CD4-positive, alpha-beta T cell (primary cell): ENCODE data around the gene RCOR2. TPM values are rescaled to one million over a fixed set of nuclear protein-coding genes. Genes with fewer than 3 reads are reported as not detected.

ENCODE experiments used
- ATAC-seq: fragments of 200-7000 bp; cut with Tn5 transposase; one replicate; pipeline ENCODE4 v1.10.0; 2022; ENCODE audit warnings: mild to moderate bottlenecking; ENCODE audit not compliant: poor library complexity
- CTCF ChIA-PET: fragments of 350-600 bp; sonication (Branson Sonifier 250); formaldehyde crosslinking; loops from one replicate; lab custom pipeline; 2021; ENCODE audit warnings: antibody characterized with exemption, inconsistent platforms; lab: Charles Lee
- POLR2A ChIA-PET: fragments of 350-600 bp; sonication (Branson Sonifier 250); formaldehyde crosslinking; loops from one replicate; lab custom pipeline; 2021; ENCODE audit warnings: antibody characterized with exemption, inconsistent platforms; lab: Charles Lee
- DNase-seq, 14 experiments: peaks; one replicate each; pipeline ENCODE4 v3.0.0-alpha.2; 2013 to 2020; ENCODE audit warnings: mixed read lengths in 2 of 14
- H3K27ac ChIP-seq, 2 donors: one replicate each; pipeline versions ENCODE4 v1.5.1 to v1.7.0; 2013; ENCODE audit warnings: low read length in 2 of 2, low read depth in 1 of 2, mild to moderate bottlenecking in 1 of 2
- H3K27me3 ChIP-seq, 2 experiments: 1 replicate in 1 of 2; 2 replicates in 1 of 2; pipeline versions ENCODE4 v1.6.1 to v1.7.0; 2013; ENCODE audit warnings: low read length in 2 of 2, control low read depth in 1 of 2, mild to moderate bottlenecking in 1 of 2, moderate library complexity in 1 of 2; ENCODE audit not compliant: insufficient read depth in 2 of 2, control insufficient read depth in 1 of 2
- H3K36me3 ChIP-seq: one replicate; pipeline ENCODE4 v1.6.1; 2013; ENCODE audit warnings: low read length, control low read depth; ENCODE audit not compliant: insufficient read depth
- H3K4me1 ChIP-seq: one replicate; pipeline ENCODE4 v1.6.1; 2013; ENCODE audit warnings: low read length, control low read depth; ENCODE audit not compliant: insufficient read depth
- H3K4me3 ChIP-seq: one replicate; pipeline ENCODE4 v1.5.1; 2013; ENCODE audit warnings: mild to moderate bottlenecking, low read length, moderate library complexity
- H3K9me3 ChIP-seq, 2 experiments: 1 replicate in 1 of 2; 2 replicates in 1 of 2; pipeline versions ENCODE4 v1.6.1 to v1.7.0; 2013; ENCODE audit warnings: low read length in 2 of 2, mild to moderate bottlenecking in 2 of 2, control low read depth in 1 of 2, moderate library complexity in 1 of 2; ENCODE audit not compliant: control insufficient read depth in 1 of 2, insufficient read depth in 1 of 2
- H3K27ac Mint-ChIP-seq: one replicate; pipeline ENCODE4 v1.8.0; 2020; ENCODE audit warnings: mixed read lengths
- H3K27me3 Mint-ChIP-seq: one replicate; pipeline ENCODE4 v1.8.0; 2021; ENCODE audit warnings: mixed read lengths
- H3K36me3 Mint-ChIP-seq: one replicate; pipeline ENCODE4 v1.8.0; 2021; ENCODE audit warnings: low read depth, mixed read lengths
- H3K4me1 Mint-ChIP-seq: one replicate; pipeline ENCODE4 v1.8.0; 2021; ENCODE audit warnings: low read depth, mixed read lengths
- H3K4me3 Mint-ChIP-seq: one replicate; pipeline ENCODE4 v1.8.0; 2020; ENCODE audit warnings: mild to moderate bottlenecking, mixed read lengths
- H3K9me3 Mint-ChIP-seq: one replicate; pipeline ENCODE4 v1.8.0; 2020; ENCODE audit warnings: mixed read lengths
- CTCF ChIP-seq: fragments of 200-600 bp; IDR thresholded peaks from one replicate; pipeline ENCODE4 v1.8.0; 2022; ENCODE audit warnings: antibody characterized with exemption, mild to moderate bottlenecking
- intact Hi-C, 2 experiments: fragments of 100-400 bp; cut with DNase I in 1 of 2; cut with micrococcal nuclease in 1 of 2; formaldehyde crosslinking; loops; one replicate each; pipeline versions ENCODE4 v1.15.1 to v1.9.0; 2023 to 2025; cut with DNase I, micrococcal nuclease
- total RNA-seq, 174 experiments: library from RNA in 2 of 174; stranded (reverse) in 2 of 174; gene quantifications; one replicate each; pipeline ENCODE4 v1.2.3 and lab custom pipeline; 2021 to 2026

The RCOR2 gene
- total RNA-seq, 2 experiments from 2014 or later = not detected

- Histone ChIP-seq H3K36me3 (peaks cover 5% of the 10 kb centered on the region), H3K9me3 (no peaks in the 10 kb centered on the region), H3K27me3 (no peaks in the 10 kb centered on the region), H3K4me3 (peak overlapping the region; percentile 80), H3K27ac (no peak overlapping the region), H3K4me1 (peaks cover 23% of the 10 kb centered on the region)
- CTCF ChIA-PET = no interaction called here
- Mint-ChIP-seq H3K36me3 (no peaks in the 10 kb centered on the region), H3K4me3 (peak overlapping the region; percentile 88), H3K4me1 (peaks cover 26% of the 10 kb centered on the region), H3K9me3 (no peaks in the 10 kb centered on the region), H3K27ac (peak overlapping the region; percentile 37), H3K27me3 (no peaks in the 10 kb centered on the region)
- ATAC-seq (no peak), DNase-seq (peak in 1 of 14 experiments; percentile 43)
- intact Hi-C loops = loop anchor here (2.0 to 5.0 kb wide), 4 partner anchors 25 to 257 kb away; partner anchors contain the start of genes COX8A (in 1 of the 2), MARK2 (in 1 of the 2) and RTN3 (in 1 of the 2)
- no peak for TF ChIP-seq CTCF
- POLR2A ChIA-PET = interaction anchor here (1.5 kb wide), 1 partner anchor 101 kb away, joined by 12 read pairs; the partner anchor contains the start of gene MARK2
Observed at GRCh38 chr11:63939397-63939891, 22.5 kb upstream of the RCOR2 start.

GRCh38 chr11:63938479-63939396 lies 21.8 kb upstream of the RCOR2 start, which contains the start of gene NAA40:
NAA40 (plus strand) TSS chr11:63939002; CDS start chr11:63939097, 95 bp downstream.
- peak within 1 kb of the TSS; percentile 80 for H3K4me3 ChIP-seq
- POLR2A ChIA-PET = interaction anchor here (1.5 kb wide), 1 partner anchor 101 kb away, joined by 12 read pairs; the partner anchor contains the start of gene MARK2
- peak; percentile 77 to 98 (median 87) for DNase-seq

More at GRCh38 chr11:63938479-63939396, 21.8 kb upstream of the RCOR2 start, which contains the start of gene NAA40:
- no peaks in the 10 kb centered on the region for H3K9me3 ChIP-seq
- H3K27me3 ChIP-seq = no peaks in the 10 kb centered on the region
- peaks cover 5% of the 10 kb centered on the region for H3K36me3 ChIP-seq
- intact Hi-C loops = loop anchor here (2.0 to 5.0 kb wide), 4 partner anchors 24 to 256 kb away; partner anchors contain the start of genes COX8A (in 1 of the 2), MARK2 (in 1 of the 2) and RTN3 (in 1 of the 2)
- peak within 1 kb of the TSS; percentile 44 to 68 for H3K27ac ChIP-seq
- Mint-ChIP-seq H3K27me3 (no peaks in the 10 kb centered on the region), H3K4me1 (peaks cover 26% of the 10 kb centered on the region), H3K9me3 (no peaks in the 10 kb centered on the region), H3K36me3 (no peaks in the 10 kb centered on the region), H3K4me3 (peak within 1 kb of the TSS; percentile 88), H3K27ac (peak within 1 kb of the TSS; percentile 45)
- CTCF ChIA-PET = no interaction called here
- peak; percentile 85 for ATAC-seq
- TF ChIP-seq CTCF = peak; percentile 6
- peaks cover 23% of the 10 kb centered on the region for H3K4me1 ChIP-seq
